GM21737 (cell line): ENCODE results near the gene HIF1A.
"Not testable (repeated sequence)": the region's sequence is repeated elsewhere in the genome, so short reads cannot be mapped to it uniquely, and the experiment has no call there.

Source experiments
- ATAC-seq: cut with Tn5 transposase; IDR thresholded peaks from one replicate; pipeline ENCODE4 v1.9.1; 2021; ENCODE audit warnings: mild to moderate bottlenecking, moderate library complexity; ENCODE audit not compliant: unreplicated experiment

HIF1A gene

GRCh38 chr14:61694830-61695694 lies at the start of gene HIF1A:
Gene HIF1A, plus strand, starts transcription at chr14:61695513. Its CDS starts 292 bp downstream, at chr14:61695805.
- ATAC-seq: peak; percentile 94

- ATAC-seq: no peak
Measured at GRCh38 chr14:61646366-61647116, 48.8 kb upstream of the HIF1A start.

- no peak for ATAC-seq
Measured at GRCh38 chr14:61647704-61648103, 47.6 kb upstream of the HIF1A start.

- no peak for ATAC-seq
Measured at GRCh38 chr14:61648377-61648776, 46.9 kb upstream of the HIF1A start.

- no peak for ATAC-seq
Measured at GRCh38 chr14:61649283-61649682, 46.0 kb upstream of the HIF1A start.

GRCh38 chr14:61651355-61651754 lies 44.0 kb upstream of the HIF1A start:
- no peak for ATAC-seq

GRCh38 chr14:61652526-61653262 lies 42.6 kb upstream of the HIF1A start:
- no peak for ATAC-seq

- no peak for ATAC-seq
Measured at GRCh38 chr14:61653507-61653906, 41.8 kb upstream of the HIF1A start.

- no peak for ATAC-seq
Measured at GRCh38 chr14:61654026-61654425, 41.3 kb upstream of the HIF1A start.

- no peak for ATAC-seq
Measured at GRCh38 chr14:61655777-61656176, 39.5 kb upstream of the HIF1A start.

GRCh38 chr14:61656341-61656740 lies 39.0 kb upstream of the HIF1A start:
- no peak for ATAC-seq

- ATAC-seq: not testable (repeated sequence)
Measured at GRCh38 chr14:61658111-61658510, 37.2 kb upstream of the HIF1A start.

GRCh38 chr14:61659582-61659981 lies 35.7 kb upstream of the HIF1A start:
- ATAC-seq: no peak

GRCh38 chr14:61661471-61662400 lies 33.6 kb upstream of the HIF1A start:
- peak; percentile 16 for ATAC-seq

- ATAC-seq: peak; percentile 87
Measured at GRCh38 chr14:61662437-61663311, 32.6 kb upstream of the HIF1A start.

- ATAC-seq: no peak
Measured at GRCh38 chr14:61663312-61663979, 31.9 kb upstream of the HIF1A start.

- ATAC-seq: no peak
Measured at GRCh38 chr14:61668282-61668681, 27.0 kb upstream of the HIF1A start.

- no peak for ATAC-seq
Measured at GRCh38 chr14:61670576-61670975, 24.7 kb upstream of the HIF1A start.

- ATAC-seq: peak; percentile 90
Measured at GRCh38 chr14:61671082-61671481, 24.2 kb upstream of the HIF1A start.
